Colonic mucosa (tissue), 4 donors: Measurements from ENCODE around the gene HOXC5. TPM values are rescaled to one million over a fixed set of nuclear protein-coding genes. Genes with fewer than 3 reads are reported as not detected.
A peak's percentile ranks its signal among the peaks of the same experiment; 100 is the strongest.

Source experiments
- DNase-seq: peaks from one replicate; pipeline ENCODE4 v3.0.0-alpha.2; 2020
- H3K27ac ChIP-seq: fragments of 200-600 bp; one replicate; pipeline ENCODE4 v1.8.0; 2021
- H3K27me3 ChIP-seq: fragments of 200-600 bp; one replicate; pipeline ENCODE4 v1.8.0; 2021
- H3K36me3 ChIP-seq: fragments of 200-600 bp; one replicate; pipeline ENCODE4 v1.8.0; 2021
- H3K4me1 ChIP-seq: fragments of 200-600 bp; one replicate; pipeline ENCODE4 v1.8.0; 2021; ENCODE audit warnings: mild to moderate bottlenecking
- H3K4me3 ChIP-seq: fragments of 200-600 bp; one replicate; pipeline ENCODE4 v1.8.0; 2021
- H3K9ac ChIP-seq, 2 donors: one replicate each; pipeline ENCODE4 v1.7.0; 2013; ENCODE audit warnings: control low read depth in 2 of 2, low read depth in 2 of 2, low read length in 2 of 2
- H3K9me3 ChIP-seq: fragments of 200-600 bp; one replicate; pipeline ENCODE4 v1.8.0; 2021
- intact Hi-C: fragments of 100-400 bp; cut with DNase I; formaldehyde crosslinking; loops from one replicate; pipeline ENCODE4 v1.14.1; 2022
- total RNA-seq, 2 donors: library from RNA; stranded (reverse); fragmentation: NEBNext Ultra II Directional in 1 of 2; extraction: Animal tissue kit (Norgen Biotek cat#: 25700) in 1 of 2; gene quantifications; one replicate each; pipeline ENCODE4 v1.2.1, GENCODE V29; 2021
- TF ChIP-seq, protein P1 (sequence below): fragments of 200-600 bp; IDR thresholded peaks from one replicate; pipeline ENCODE4 v1.8.0; 2022; ENCODE audit warnings: antibody characterized with exemption, mild to moderate bottlenecking
- donor health status: healthy.
- donor health status: DM: no; HTN: no; CAD: no.
- donor health status: DM: no; HTN: no; CAD: no.

The HOXC5 gene
- total RNA-seq, 2 donors from 2014 or later, result not detected

DNA sequence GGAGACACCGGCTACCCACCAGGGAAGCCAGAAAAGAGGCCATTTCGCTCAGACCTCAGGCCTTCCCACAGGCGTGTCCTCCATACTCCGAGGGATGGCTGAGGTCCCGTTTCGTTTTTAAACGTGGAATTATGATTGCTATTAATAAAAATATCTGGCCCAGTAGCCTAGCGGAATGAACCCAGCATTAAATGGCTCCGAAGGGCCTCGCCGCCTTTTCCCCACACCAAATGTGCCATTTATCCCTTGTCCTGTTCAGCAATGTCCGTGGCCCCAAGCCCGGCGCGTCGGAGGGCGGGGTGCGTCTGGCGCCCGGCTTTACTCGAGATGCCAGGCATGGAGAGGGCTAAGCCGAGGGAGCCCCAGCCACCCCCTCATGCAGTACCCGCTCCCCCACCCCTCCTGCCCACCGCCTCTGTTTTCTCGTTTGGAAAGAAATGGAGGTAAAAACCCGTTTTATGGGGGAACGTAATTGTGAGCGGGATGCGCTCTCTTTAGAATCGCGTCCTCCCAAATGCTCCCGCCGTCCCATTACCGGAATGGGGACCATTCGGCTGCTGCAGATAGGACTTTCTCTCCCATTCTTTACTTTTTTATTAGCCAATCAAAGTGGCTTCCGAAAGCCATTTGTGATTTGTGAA, 18.4 kb upstream of the HOXC5 start:
- Histone ChIP-seq H3K9ac (no peak overlapping the region), H3K27me3 (peaks cover 95% of the 10 kb centered on the region), H3K36me3 (no peaks in the 10 kb centered on the region), H3K9me3 (no peaks in the 10 kb centered on the region), H3K27ac (no peak overlapping the region), H3K4me3 (no peak overlapping the region), H3K4me1 (peaks cover 6% of the 10 kb centered on the region)
- TF ChIP-seq, protein P1, sequence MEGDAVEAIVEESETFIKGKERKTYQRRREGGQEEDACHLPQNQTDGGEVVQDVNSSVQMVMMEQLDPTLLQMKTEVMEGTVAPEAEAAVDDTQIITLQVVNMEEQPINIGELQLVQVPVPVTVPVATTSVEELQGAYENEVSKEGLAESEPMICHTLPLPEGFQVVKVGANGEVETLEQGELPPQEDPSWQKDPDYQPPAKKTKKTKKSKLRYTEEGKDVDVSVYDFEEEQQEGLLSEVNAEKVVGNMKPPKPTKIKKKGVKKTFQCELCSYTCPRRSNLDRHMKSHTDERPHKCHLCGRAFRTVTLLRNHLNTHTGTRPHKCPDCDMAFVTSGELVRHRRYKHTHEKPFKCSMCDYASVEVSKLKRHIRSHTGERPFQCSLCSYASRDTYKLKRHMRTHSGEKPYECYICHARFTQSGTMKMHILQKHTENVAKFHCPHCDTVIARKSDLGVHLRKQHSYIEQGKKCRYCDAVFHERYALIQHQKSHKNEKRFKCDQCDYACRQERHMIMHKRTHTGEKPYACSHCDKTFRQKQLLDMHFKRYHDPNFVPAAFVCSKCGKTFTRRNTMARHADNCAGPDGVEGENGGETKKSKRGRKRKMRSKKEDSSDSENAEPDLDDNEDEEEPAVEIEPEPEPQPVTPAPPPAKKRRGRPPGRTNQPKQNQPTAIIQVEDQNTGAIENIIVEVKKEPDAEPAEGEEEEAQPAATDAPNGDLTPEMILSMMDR, result no peak
- DNase-seq, result no peak
- intact Hi-C loops, result no loop called here

DNA sequence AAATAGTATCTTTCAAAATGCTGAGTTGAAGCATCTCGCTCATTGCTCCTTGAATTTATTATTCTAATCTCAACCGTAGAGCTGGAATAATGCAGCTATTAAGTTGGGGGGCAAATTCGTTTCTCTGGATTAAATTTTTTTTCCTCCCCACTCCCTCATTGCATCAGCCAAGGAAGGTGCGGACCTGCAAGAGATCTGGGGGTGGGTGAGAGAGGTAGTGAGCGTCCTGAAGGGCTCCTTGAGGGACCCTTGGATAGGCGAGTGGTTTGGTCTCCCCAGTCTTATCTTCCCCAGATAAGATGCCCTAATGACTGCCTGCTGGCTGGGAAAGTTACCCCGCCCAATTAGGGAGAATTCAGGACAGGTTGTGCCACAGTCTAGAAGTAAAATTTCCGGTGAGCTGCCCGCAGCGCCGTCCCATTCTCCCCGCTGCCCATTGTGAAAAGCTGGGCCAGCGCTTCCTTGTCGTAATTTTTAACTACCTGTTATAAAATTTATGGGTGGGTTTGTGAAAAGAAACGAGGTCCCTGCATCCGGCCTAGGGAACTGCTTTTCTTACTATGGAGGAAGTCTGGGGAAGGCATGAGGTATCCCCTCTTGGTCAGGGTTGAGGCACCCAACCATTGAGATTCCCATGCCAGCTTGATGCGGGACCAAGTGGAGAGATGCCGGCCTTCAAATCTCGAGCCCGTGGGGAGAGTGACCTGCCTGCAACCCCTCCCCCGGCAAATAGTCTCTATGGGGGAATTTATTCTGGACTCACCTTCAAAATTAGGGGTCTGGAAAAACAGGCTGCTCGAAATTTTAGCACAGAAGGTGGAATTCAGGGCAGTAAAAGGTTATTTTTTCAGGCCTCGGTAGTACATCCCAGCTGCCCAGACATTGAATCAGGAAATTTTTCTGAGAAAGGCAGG, 17.6 kb upstream of the HOXC5 start:
- intact Hi-C loops, result no loop called here
- H3K36me3 ChIP-seq, result no peaks in the 10 kb centered on the region
- no peak overlapping the region for H3K9ac ChIP-seq
- H3K9me3 ChIP-seq, result no peaks in the 10 kb centered on the region
- peaks cover 95% of the 10 kb centered on the region for H3K27me3 ChIP-seq
- H3K4me1 ChIP-seq, result peaks cover 6% of the 10 kb centered on the region
- TF ChIP-seq, protein P1, result no peak
- no peak overlapping the region for H3K27ac ChIP-seq
- no peak overlapping the region for H3K4me3 ChIP-seq
- DNase-seq, result no peak

DNA sequence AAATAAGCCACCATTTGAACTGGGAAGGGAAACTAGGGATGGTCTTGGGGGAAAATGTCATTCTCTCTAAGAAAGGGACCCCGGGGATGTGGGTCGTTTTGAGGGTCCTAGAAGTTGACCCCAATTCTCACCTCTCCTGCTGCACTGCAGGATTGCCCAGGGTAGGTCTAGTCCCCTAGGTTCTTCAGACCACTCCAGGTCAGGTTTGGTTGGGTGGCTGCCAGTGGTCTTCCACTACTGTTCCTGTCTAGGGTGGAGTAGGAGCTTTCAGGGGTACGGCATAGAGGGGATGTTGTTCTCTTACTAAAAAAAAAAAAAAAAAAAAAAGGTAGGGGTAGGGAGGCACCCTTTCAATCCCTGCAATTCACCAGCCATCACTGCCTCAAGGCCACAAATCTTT, 16.8 kb upstream of the HOXC5 start:
- no peaks in the 10 kb centered on the region for H3K9me3 ChIP-seq
- no peak overlapping the region for H3K27ac ChIP-seq
- H3K9ac ChIP-seq, result no peak overlapping the region
- intact Hi-C loops, result no loop called here
- H3K4me1 ChIP-seq, result peaks cover 6% of the 10 kb centered on the region
- H3K27me3 ChIP-seq, result peaks cover 96% of the 10 kb centered on the region
- no peak for DNase-seq
- TF ChIP-seq, protein P1, result no peak
- no peak overlapping the region for H3K4me3 ChIP-seq
- H3K36me3 ChIP-seq, result no peaks in the 10 kb centered on the region

DNA sequence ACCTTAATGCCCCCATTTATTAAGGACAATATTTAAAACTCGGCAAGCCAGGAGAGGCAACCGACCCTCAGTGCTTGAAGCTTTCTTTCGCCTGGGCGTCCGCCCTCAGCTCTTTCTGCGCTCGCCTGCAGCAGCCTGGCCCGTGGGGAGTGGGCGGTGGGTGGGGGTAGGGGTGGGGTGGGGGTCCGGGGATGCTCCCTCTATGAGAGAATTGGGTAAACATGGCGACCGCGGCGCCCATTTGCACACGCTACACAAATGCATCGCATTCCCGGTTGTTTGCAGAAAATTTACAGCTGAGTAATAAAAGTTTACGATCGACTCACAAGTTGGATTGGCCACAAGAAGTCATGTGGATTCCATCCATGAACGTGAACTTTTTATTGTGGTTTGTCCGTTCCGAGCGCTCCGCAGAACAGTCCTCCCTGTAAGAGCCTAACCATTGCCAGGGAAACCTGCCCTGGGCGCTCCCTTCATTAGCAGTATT, 16.3 kb upstream of the HOXC5 start:
- H3K27ac ChIP-seq, result no peak overlapping the region
- H3K9ac ChIP-seq, result no peak overlapping the region
- intact Hi-C loops, result no loop called here
- H3K9me3 ChIP-seq, result no peaks in the 10 kb centered on the region
- peaks cover 6% of the 10 kb centered on the region for H3K4me1 ChIP-seq
- H3K27me3 ChIP-seq, result peaks cover 97% of the 10 kb centered on the region
- H3K36me3 ChIP-seq, result no peaks in the 10 kb centered on the region
- H3K4me3 ChIP-seq, result no peak overlapping the region
- peak; percentile 40 for DNase-seq
- TF ChIP-seq, protein P1, result no peak

DNA sequence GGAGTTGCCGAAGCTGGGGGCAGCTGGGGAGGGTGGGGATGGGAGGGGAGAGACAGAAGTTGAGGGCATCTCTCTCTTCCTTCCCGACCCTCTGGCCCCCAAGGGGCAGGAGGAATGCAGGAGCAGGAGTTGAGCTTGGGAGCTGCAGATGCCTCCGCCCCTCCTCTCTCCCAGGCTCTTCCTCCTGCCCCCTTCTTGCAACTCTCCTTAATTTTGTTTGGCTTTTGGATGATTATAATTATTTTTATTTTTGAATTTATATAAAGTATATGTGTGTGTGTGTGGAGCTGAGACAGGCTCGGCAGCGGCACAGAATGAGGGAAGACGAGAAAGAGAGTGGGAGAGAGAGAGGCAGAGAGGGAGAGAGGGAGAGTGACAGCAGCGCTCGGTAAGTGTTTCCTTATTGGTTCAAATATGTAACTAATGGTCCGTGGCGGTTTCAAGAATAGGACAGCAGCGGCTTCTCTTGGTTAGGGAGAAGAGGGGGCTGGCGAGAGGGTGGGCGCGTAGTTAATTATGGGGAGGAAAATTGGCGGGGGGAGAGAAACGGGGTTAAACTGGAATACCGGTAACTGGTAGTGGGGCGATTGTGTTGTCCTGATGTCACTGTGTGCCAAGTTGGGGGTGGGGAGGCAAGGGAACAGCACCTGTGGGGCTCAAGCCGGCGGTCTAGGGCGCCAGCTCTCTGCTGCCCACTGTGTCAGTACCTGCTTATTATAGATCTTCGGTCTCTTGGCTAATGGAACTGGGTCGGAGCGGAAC, 15.6 kb upstream of the HOXC5 start:
- TF ChIP-seq, protein P1, result no peak
- intact Hi-C loops, result no loop called here
- H3K27ac ChIP-seq, result no peak overlapping the region
- no peaks in the 10 kb centered on the region for H3K36me3 ChIP-seq
- H3K4me3 ChIP-seq, result peak overlapping the region; percentile 21
- H3K4me1 ChIP-seq, result peaks cover 6% of the 10 kb centered on the region
- peak overlapping the region; percentile 40 to 73 for H3K9ac ChIP-seq
- peaks cover 97% of the 10 kb centered on the region for H3K27me3 ChIP-seq
- H3K9me3 ChIP-seq, result no peaks in the 10 kb centered on the region
- no peak for DNase-seq
